Activated CD4-positive, CD25-positive, alpha-beta regulatory T cell (primary cell): ENCODE results near the gene SNAPC1.
A peak's percentile ranks its signal among the peaks of the same experiment; 100 is the strongest.
"Not testable (repeated sequence)": the region's sequence is repeated elsewhere in the genome, so short reads cannot be mapped to it uniquely, and the experiment has no call there.

Experiments
- DNase-seq, 4 experiments: peaks; one replicate each; lab custom pipeline; 2025; lab: John Stamatoyannopoulos, UW

The SNAPC1 gene

DNA sequence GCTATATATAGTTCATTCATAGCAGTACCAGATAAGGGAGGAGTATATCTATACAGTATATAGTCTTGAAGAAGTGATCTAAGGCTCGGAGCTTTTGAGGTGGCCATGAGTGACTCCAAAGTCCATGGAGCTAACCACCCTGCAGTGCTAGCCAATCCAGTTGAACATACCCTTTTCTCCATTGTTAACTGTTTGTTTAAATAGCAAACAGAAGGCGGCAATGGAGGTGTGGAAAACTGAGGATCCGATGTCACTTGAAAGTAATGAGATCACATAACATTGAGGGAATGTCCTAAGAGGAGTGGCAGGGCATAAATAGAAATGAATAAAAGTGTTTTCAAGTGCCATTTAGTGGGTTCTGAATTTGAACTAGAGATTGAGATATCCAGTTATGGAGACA is 12.4 kb upstream of the SNAPC1 start:
- DNase-seq: no peak

DNA sequence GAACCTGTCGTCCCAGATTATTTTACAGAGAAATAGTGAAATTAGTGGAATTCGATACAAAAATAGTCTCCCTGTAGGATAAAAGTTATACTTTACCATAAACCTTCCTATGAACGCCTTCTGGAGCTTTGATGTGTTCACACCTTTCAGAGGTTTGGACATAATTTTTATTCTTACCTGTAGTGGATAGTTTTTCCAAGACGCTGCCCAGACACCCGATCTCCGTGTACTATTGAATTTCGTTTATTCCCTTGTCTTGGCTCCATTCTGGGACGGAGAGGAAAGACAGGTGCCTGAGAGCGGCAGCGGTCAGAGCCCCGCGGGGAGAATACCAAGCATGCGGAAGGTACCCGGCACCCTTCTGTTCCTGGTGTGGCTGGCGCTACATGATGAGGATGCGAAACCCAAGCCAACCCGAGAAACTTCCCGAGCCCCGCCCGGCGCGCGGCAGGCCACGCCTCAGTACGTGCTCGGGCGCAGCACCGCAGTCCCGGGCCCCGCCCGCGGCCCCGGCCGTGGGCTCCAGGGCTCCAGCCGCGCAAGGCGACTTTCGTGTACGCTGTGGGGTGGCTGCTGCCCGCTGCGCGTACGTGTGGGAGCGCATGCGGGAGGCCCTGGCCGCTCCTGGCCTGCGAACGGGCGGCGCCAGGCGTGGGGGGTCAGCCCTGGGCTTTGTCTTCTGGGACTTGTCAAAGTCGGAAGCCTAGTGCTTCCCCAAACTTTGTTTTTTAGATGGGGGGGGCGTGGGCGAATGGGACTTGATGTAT is 11.3 kb upstream of the SNAPC1 start:
- DNase-seq: peak in 3 of 4 experiments; percentile 38 to 47 (median 46)

DNA sequence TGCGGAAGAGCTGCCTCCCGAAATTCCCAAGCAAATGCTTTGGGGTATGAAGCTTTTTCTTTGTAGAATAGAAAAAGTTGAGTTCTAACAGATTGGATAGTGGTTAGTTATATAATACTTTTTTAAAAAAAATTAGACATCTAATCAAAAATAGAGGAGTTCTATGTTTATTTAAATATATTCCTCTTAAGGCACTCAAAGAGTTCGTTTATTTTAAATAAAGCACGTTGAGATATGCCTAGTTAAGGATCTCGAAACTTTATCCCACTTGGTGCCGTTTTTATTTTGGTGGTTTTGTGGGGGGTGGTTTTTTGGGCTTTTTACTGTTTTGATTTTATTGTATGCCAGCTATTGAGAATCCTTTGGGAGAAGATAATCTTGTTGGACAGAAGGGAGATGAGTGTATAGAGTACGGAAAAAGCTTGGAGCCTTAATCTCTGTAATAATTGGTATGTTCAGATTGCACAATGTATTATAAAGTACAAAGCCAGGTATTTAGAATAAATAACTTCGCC is 10.7 kb upstream of the SNAPC1 start:
- DNase-seq: no peak

DNA sequence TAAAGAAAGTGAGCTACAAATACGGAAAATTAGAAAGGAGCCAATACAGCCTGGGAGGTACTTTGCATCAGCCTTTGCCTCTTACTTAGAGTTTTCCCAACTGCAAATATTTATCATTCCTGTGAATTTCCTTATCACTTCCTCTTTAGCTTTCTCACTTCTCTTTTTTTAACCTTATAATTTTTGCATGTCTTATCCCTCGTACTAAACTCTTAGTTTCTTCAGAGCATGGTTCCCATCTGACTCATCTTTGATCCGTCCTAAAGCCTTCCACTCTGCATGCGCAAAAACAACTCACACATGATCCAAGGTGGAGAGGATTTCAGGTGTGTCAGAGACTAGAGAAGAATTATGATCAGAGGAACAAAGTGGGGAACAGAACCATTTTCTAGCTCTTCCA is 9.6 kb upstream of the SNAPC1 start:
- DNase-seq: no peak

DNA sequence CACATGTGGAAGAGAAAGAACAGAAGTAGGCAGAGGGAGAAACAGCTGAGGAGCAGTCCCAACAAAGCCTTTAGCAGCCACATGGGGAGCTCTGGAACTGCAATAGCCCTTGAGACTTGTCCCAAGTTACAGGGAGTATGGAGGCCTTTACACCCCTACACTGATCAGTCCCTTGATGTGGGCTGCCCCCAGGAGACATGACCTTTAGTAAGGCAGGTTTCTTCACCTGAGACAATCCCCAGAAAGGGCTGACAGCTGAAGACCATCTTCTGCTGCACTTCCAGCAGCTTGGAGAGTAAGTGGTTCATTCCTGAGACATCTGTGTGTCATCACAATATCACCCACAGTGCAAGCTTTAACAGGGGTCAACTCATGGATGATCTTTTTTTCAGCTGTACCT is 8.6 kb upstream of the SNAPC1 start:
- DNase-seq: no peak

DNA sequence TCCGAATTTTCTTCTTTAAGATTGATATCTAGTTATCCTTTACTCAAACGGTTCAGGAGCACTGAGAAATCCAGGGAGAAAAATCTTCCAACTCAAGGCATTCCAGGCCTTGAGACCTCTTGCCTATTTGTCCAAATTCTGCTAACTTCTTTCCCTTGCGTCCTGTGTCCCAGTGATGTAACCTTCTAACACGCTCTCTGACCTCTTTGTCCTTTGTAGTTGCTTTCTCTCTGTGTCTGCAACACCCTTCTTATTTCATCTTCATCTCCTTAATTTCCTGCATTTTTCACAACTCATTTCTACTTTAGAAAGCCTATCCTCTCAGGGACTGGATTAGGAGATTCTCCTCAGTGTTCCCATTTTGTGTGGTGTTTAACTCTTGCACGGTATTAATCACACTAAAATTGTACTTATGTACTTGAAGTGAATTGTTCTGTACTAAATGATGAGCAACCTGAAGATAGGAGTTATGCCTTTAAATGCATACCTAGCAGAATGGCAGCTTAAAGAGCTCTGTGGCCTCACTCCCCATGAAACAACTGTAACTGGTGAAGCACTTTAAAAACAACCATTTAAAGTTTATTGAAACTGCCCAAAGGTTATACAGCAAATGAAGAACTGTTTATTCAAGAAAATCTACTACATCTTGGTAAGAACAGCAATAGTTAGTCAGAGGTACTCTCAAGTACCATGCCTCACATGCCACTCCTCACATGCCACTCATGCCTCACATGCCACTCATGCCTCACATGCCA is 7.4 kb upstream of the SNAPC1 start:
- no peak for DNase-seq

DNA sequence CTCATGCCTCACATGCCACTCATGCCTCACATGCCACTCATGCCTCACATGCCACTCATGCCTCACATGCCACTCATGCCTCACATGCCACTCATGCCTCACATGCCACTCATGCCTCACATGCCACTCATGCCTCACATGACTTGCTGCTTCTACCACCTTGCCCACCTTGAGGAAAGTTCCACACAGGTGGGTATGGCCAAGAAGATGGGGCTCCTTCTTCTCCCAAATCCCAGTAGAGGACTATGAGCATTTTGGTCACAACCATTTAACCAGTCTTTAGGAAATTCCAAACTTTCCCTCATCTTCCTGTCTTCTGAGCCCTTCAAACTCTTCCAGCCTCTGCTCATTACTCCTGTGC is 6.9 kb upstream of the SNAPC1 start:
- DNase-seq: not testable (repeated sequence)

DNA sequence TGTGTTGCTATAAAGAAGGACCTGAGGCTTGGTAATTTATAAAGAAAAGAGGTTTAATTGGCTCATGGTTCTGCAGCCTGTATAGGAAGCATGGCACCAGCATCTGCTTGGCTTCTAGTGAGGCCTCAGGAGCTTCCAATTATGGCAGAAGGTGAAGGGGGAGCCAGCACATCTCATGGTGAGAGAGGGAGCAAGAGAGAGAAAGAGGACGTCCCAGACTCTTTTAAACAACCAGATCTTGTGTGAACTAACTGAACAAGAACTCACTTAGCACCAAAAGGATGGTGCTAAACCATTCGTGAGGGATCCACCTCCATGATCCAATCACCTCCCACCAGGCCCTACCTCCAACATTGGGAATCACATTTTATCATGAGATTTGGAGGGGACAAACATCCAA is 6.1 kb upstream of the SNAPC1 start:
- no peak for DNase-seq

DNA sequence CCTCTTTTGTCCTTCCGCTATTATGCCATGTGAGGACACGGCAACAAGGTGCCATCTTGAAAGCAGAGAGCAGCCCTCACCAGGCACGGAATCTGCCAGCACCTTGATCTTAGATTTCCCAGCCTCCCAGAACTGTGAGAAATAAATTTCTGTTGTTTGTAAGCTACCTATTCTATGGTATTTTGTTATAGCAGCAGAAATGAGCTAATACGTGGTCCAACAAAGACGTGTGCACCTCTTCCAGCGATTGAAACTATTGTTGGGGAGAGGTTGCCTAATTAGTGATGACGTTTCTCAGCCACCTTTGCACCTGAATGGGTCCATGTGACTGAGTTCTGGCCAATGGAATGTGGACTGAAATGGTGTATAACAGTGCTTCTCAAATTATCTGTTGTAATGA is 2.3 kb upstream of the SNAPC1 start:
- DNase-seq: no peak

DNA sequence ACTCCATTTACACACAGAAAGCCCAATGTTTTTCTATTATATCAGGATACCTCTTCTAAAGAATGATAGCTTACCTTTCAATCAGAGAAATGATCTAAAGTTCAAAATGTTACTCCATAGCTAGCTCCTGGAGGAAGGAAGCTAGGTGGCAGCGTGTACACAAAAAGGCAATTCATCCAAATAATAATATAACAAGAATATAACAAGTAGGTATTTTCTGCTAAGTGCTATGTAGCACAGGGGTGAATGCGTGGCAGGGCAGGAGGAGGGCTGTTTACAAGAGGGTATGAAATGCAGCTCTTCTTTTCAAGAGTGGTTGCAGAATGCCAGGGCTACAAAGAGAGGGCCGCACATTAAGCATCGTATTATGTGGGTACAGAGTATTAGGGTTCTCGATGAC is 663 bp upstream of the SNAPC1 start:
- no peak for DNase-seq

DNA sequence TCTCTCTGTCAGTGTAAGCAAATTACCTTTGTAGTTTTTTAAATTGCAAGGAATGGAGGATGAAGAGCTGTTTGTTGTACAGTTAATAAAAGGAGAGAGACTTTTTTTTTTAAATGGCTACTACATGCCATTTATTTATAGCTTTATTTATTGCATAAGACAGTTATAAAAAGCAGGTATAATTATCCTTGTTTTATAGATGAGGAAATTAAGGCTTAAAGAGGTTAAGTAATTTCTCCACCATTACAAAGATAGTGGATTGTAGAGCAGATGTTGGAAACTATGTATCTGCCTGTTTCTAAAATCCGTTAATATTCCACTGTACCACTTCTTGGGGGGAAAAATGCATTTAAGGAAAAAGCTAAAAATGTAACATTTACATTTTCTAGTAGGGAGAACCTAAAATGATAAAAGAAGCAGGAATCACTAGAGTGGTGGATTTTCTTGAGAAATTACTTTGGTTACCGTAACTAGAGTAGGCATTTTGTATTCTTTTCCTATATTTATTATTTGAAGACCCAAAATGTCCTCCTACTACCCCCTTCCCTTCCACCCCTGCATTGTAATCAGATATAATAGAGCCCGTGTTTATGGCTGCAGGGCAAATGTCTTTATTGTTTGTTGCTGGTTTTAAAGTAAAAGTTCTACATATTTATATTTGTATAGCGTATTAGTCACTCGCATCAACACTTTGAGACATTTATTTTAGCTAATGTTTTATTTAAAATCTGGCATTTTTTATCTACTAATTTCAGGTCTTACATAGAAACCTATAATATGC is 2.3 kb downstream of the SNAPC1 start:
- DNase-seq: no peak

DNA sequence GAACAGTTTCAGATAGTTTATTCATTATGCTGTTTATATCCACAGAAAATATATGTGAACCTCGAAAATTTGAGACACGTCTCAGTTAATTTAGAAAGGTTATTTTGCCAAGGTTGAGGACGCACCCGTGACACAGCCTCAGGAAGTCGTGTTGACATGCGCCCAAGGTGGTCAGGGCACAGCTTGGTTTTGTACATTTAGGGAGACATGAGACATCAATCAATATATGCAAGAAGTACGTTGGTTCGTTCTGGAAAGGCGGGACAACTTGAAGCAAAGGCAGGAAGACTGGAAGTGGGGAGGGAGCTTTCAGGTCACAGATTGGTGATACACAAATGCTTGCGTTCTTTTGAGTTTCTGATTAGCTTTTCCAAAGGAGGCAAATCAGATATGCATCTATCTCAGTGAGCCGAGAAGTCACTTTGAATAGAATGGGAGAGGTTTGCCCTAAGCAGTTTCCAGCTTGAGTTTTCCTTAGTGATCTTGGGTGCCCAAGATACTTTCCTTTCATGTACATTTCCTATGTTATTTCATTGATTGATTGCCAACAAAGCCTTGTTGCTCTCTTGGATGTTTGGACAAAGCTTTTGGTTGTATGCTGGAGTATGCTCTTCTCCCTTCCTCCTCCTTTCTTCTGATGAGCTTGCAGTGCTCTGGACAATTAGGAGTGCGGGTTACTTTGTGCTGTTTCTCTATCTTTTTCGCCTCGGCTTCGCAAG is 3.2 kb downstream of the SNAPC1 start:
- DNase-seq: no peak

DNA sequence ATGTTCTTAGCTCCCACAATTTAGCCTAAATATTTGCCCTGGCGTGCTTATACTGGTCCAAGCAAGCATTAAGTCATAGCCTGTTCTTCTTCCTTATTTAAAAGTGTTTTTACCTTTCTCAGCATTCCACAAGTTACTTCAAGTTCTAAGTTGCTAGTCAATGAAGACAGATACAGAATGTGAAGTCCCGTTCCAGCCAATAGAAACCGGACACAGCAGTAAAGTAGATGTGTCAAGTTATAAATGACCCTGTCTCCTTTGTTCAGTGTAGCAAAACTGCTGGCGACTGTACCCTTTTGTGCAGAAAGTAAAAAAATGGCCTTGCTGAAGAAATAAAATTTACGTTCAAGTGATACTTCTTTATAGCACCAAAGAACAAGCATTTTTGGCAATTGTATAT is 3.9 kb downstream of the SNAPC1 start:
- DNase-seq: no peak

DNA sequence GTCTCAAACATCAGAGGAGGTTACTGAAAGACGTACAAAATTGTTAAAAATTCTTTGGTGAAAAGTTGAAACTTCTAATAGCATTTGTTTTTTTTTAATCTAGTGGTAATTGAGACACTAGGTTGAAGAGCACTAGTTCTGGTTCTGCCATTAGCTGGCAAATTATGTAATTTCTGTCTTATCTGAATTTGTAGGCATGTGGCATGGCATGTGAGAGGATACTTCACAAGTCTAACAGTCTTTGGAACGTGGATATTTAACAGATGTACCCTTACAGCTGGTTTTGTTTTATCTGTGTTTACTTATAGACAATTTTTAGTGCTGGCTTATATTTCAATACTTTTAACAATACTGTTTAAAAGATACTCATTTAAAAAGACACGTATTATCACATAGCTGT is 6.0 kb downstream of the SNAPC1 start:
- DNase-seq: no peak

DNA sequence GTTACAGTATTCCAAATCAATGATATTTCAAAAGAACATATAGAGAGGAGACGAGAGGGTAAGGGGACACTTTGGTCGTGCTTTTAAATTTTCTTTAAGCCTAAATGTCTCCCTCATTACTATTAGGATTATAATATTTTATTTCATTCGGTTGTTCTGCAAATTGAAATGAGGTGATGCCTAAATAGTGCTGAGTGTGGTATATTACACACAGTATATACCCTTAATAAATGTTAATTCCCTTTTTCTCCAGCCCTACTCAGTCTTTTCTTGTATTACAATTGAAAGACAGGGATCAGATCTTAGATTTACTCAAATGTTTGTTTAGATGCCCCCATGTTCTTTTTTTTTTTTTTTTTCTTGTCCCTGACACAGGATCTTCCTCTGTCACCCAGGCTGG is 7.7 kb downstream of the SNAPC1 start:
- no peak for DNase-seq

DNA sequence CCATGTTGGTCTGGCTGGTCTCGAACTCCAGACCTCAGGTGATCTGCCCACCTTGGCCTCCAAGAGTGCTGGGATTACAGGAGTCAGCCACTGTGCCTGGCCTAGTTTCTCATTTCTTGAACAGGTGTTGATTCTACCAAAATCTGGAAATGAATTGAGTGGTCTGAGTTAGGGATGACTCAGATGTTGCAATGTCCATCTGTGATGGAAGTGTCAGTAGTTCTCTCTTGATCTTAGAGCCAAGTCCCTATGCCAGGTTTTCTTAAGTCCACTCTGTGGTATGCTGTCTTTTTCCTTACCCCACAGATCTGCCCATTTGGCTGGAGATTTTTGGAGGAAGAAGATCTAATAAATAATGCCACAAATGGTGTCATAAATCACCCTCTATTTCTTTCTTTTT is 12.6 kb downstream of the SNAPC1 start:
- no peak for DNase-seq

DNA sequence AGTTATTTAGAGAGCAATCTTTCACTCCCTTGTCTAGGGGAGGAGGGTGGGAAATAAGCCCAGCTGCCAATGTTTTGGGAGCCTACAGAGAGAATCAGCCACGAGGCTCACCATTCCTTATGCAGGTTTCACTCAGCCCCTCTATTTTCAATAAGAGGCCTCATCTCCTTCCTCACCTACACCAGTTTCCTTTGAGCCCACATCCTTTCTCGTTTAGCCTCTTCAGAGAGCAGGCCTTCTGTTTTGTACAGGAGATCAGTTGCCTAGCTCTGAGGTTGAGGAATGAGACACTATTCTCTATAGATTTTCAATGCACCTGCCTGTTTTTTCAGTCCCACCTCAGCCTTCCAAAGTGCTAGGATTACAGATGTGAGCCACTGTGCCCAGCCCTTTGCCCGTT is 17.9 kb downstream of the SNAPC1 start:
- DNase-seq: no peak

DNA sequence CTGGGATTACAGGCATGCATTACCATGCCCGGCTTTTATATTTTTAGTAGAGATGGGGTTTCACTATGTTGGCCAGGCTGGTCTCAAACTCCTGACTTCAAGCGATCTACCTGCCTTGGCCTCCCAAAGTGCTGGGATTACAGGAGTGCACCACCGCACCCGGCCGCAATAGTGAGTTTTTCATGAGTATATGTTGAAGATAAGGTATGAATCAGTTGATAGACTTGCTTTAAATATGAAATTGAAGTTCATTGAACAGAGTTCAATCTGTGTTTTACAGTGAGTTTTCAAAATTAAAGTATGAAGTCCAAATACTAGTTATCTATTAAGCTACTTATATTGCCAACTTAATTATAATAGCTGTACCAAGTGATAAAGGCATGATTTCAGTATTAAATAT is 35.1 kb downstream of the SNAPC1 start:
- DNase-seq: no peak

DNA sequence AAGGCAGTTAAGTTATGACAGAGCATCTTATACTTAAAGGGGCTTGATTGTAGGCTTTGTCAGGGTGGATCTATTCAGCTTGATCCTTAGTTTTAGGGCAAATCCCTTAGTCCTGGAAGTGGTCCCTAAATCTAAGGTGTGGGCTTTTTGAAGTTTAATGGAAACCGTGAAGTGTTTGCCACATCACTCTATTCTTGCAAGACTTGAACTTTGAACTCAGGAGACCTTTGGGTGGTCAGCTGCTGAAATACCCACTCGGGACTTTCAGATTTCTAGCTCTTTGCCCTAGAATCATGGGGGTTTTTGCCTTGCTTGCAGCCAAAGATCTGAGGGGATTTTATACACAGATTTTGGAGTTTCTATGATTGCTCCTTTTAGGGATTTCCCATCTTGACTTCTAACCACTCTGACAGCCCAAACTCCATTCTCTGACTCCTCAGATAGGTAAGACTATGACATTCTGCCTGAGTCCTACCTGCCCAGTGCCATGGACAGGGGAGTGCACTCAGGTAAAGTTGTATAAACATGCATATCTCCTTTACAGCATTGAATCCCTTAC is 39.9 kb downstream of the SNAPC1 start:
- DNase-seq: no peak

DNA sequence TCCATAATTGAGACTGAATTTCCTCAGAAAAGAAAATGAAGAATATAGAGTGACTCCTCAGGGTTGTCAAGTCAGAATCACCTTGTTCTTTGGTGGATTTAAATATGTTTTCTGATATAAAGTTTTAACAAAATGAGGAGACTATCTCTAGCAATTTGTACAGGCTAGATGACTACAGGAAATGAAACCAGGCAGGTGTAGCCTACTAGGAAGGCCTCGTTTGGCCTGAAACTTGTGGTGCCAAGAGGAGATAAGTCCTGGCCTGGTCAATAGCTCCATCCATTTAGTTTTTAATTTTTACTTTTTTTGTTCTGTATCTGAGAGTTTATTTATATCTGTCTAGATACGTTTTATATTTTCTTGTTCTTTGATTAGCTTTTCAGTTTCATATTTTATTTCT is 41.5 kb downstream of the SNAPC1 start:
- no peak for DNase-seq

DNA sequence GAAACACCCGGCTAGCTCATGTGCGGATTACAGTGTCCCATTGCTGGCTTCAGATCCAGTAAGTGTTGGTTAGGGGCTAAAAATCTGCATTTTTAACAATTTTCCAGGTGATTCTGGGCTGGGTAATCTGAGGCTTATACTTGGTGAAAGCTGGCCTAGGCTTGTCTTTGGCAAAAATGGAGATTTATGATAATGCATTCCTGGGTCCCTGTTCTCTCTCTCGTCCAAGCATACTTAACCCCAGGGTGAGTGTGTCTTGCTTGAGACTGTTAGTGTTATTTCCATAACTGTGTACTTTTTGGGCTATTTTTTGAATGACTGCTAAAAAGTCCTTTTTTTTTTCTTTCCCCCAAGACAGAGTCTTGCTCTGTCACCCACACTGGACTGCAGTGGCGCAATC is 43.2 kb downstream of the SNAPC1 start:
- DNase-seq: no peak

DNA sequence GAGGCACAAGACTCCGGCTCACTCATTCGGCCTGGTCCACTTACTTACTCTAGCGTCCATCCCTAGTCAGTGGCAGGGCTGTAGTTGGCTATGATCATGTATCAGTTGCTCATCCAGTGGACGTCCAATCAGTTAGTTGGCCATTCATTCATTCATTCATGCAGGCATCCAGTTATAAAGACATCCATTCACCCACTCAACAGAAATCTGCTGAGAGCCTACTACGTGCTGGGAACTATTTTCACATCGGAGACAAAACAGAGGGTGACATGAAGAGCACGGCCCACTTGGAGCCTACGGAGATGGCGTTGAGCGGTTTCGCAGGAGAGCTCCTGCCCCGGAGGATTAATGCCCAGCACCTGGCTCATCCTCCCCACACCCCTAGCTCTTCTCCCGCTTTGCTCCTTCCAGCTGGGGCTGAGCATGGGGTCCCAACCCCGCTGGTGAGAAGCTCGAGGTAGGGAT is 49.7 kb downstream of the SNAPC1 start:
- DNase-seq: no peak
